Omental fat pad (tissue), 4 donors: ENCODE measurements around the gene MAOB. TPM values are rescaled to one million over a fixed set of nuclear protein-coding genes. Genes with fewer than 3 reads are reported as not detected.

Source experiments
- ATAC-seq: fragments of 150-250 bp; one replicate; pipeline ENCODE4 v1.9.1; 2016; ENCODE audit warnings: mild to moderate bottlenecking, moderate library complexity; ENCODE audit not compliant: low FRiP score
- DNase-seq: peaks from one replicate; pipeline ENCODE4 v3.0.0-alpha.2; 2019; ENCODE audit warnings: low spot score
- CTCF ChIP-seq, 3 donors: fragments of 450-650 bp; IDR thresholded peaks; one replicate each; pipeline ENCODE4 v1.5.1; 2016 to 2017; ENCODE audit warnings: antibody characterized with exemption in 3 of 3, mild to moderate bottlenecking in 3 of 3, moderate library complexity in 2 of 3
- total RNA-seq, 4 donors: library from RNA; depleted of rRNA; stranded (reverse); fragments of >200 nt; gene quantifications; one replicate each; pipeline ENCODE4 v1.1.0, GENCODE V29; 2016

Gene MAOB
- total RNA-seq, 4 donors from 2014 or later, result 15.8 to 93.2 (median 52.3) TPM

DNA sequence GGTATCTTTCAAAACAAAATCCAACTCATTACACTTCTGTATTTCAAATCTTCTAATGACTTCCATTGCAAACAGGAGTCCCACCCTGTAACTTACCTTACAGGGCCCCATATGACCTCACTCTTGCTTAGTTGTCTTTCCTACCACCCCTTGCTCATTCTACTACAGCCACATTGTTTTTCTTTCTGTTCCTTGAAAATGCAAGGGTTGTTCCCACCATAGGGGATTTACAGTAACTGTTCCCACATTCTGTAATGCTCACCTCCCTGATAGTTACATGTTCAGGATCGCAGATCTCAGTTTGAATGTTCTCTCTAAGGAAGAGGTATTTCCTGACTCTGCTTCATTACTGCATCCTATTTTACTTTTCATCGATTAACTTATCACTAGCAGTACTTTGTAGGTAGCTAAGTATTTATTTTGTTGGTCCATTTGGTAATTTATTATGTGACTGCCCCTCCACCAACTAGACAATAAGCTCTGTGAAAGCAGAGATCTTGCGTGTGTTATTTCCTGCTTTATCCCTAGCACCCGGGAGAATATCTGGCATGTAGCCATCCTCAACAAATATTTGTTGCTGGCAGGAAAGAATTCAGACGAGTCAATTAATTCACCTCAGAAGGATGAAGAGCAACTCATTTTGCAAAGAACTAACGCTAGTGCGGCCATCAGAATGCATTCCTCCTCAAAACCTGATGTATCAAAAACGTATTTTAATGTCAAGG, 21.4 kb downstream of the MAOB start:
- ATAC-seq (no peak), DNase-seq (no peak)
- no peak for TF ChIP-seq CTCF (IDR thresholded peaks at IDR 0.05)

DNA sequence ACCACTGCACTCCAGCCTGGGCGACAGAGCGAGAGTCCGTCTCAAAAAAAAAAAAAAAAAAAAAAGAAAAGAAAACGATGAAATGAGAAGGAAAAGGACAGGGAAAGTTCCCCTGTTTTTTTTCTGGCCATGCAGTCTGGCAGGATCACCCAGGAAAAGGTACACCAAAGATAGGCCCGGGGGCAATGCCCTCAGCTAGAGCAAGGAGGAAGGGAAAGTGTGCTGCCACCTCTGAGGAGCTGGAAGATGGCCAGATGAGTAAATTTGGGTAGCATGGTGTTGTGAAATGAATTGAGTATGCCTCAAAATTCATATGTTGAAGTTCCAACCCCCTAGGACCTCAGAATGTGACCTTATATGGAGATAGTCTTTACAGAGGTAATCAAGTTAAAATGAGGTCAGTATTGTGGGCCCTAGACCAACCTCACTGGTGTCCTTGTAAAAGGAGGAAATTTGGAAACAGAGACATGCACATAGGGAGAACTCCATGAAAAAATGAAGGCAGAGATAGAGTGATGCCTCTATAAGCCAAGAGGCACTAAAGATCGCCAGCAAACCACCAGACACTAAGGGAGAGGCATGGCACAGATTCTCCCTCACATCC, 28.9 kb downstream of the MAOB start:
- TF ChIP-seq CTCF (IDR thresholded peaks at IDR 0.05), result no peak
- no peak for DNase-seq
- no peak for ATAC-seq

DNA sequence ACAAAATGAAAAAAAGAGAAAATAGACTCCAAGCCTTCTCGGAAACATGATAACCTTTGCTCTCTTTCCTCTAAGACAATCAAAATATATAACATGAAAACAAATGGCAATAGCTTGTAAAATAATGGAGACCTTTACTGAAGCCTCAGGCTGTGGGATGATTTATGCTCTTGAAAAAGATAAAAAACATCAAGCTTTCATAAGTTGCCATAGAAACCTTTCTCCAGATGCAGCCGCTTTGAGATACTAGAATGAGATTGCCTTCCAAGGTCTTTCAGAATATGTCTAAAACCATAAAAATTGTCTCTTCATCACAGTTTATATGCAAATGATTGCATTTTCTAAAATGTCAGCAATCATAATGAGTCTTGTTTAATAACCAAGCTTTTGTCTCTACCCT, 31.6 kb downstream of the MAOB start:
- DNase-seq (no peak), ATAC-seq (no peak)
- no peak for TF ChIP-seq CTCF (IDR thresholded peaks at IDR 0.05)

- TF ChIP-seq CTCF (IDR thresholded peaks at IDR 0.05), result no peak
- ATAC-seq (no peak), DNase-seq (no peak)
These were observed 33.1 kb downstream of the MAOB start for GRCh38 chrX:43849173-43849572.

GRCh38 chrX:43847352-43847751, 34.9 kb downstream of the MAOB start:
- ATAC-seq (no peak), DNase-seq (no peak)
- TF ChIP-seq CTCF (IDR thresholded peaks at IDR 0.05), result no peak

- ATAC-seq (no peak), DNase-seq (no peak)
- TF ChIP-seq CTCF (IDR thresholded peaks at IDR 0.05), result no peak
These were observed 35.7 kb downstream of the MAOB start for GRCh38 chrX:43846558-43846957.

- ATAC-seq (no peak), DNase-seq (no peak)
- no peak for TF ChIP-seq CTCF (IDR thresholded peaks at IDR 0.05)
These were observed 36.5 kb downstream of the MAOB start for GRCh38 chrX:43845776-43846175.
